K562 (cell line): ENCODE results near the gene PRR15L. TPM values are rescaled to one million over a fixed set of nuclear protein-coding genes. Genes with fewer than 3 reads are reported as not detected.

ENCODE experiments used
- CBFA2T2 ChIP-seq: fragments of 450-650 bp; conservative IDR thresholded peaks from 2 replicates; pipeline ENCODE4 v1.6.1; 2017; ENCODE audit warnings: mild to moderate bottlenecking
- CHD2 ChIP-seq: IDR thresholded peaks from 2 replicates; pipeline ENCODE4 v1.6.1; 2011; ENCODE audit warnings: low read depth, low read length
- DMBX1 ChIP-seq: fragments of 250-450 bp; sonication (Bioruptor Pico); IDR thresholded peaks from 2 replicates; pipeline ENCODE4 v1.8.0; 2022; ENCODE audit warnings: inconsistent platforms, mild to moderate bottlenecking, moderate library complexity, borderline replicate concordance
- HEY1 ChIP-seq: fragments of 250-450 bp; sonication (Bioruptor Pico); IDR thresholded peaks from 2 replicates; pipeline ENCODE4 v1.5.0; 2020; ENCODE audit warnings: mild to moderate bottlenecking, moderate library complexity, borderline replicate concordance
- HOXB6 ChIP-seq: fragments of 250-450 bp; sonication (Bioruptor Pico); IDR thresholded peaks from 2 replicates; pipeline ENCODE4 v1.5.1; 2022; ENCODE audit warnings: mild to moderate bottlenecking, borderline replicate concordance
- MAFF ChIP-seq: IDR thresholded peaks from 2 replicates; pipeline ENCODE4 v1.6.1; 2012; ENCODE audit warnings: low read length, improper control_type of control experiment
- MCM2 ChIP-seq: fragments of 450-650 bp; IDR thresholded peaks from 2 replicates; pipeline ENCODE4 v1.6.1; 2017; ENCODE audit warnings: low read depth, mild to moderate bottlenecking
- MEIS2 ChIP-seq: fragments of 450-650 bp; IDR thresholded peaks from 2 replicates; pipeline ENCODE4 v1.6.1; 2014; ENCODE audit warnings: mild to moderate bottlenecking; ENCODE audit not compliant: partially characterized antibody
- MIER1 ChIP-seq: fragments of 450-650 bp; IDR thresholded peaks from 2 replicates; pipeline ENCODE4 v1.6.1; 2016; ENCODE audit warnings: antibody characterized with exemption, mild to moderate bottlenecking, low read depth
- NCOA2 ChIP-seq, 2 experiments: fragments of 450-650 bp; IDR thresholded peaks; 2 replicates each; pipeline ENCODE4 v1.6.1; 2018; ENCODE audit warnings: mild to moderate bottlenecking in 2 of 2, moderate library complexity in 1 of 2; ENCODE audit not compliant: partially characterized antibody in 2 of 2
- NFIX ChIP-seq: fragments of 250-450 bp; sonication (Bioruptor Pico); IDR thresholded peaks from 2 replicates; pipeline ENCODE4 v1.4.0; 2020; ENCODE audit warnings: low read depth, mild to moderate bottlenecking, moderate library complexity
- POLR2H ChIP-seq: IDR thresholded peaks from 2 replicates; pipeline ENCODE4 v1.6.1; 2016; ENCODE audit warnings: missing genetic modification characterization, low read depth, mild to moderate bottlenecking, control low read depth, missing compliant biosample characterization, moderate library complexity
- RAD51 ChIP-seq: fragments of 450-650 bp; IDR thresholded peaks from 2 replicates; pipeline ENCODE4 v1.7.1; 2016; ENCODE audit warnings: low read depth, mild to moderate bottlenecking, borderline replicate concordance
- SREBF1 ChIP-seq: fragments of 150-350 bp; IDR thresholded peaks from 2 replicates; pipeline ENCODE4 v1.6.1; 2014; ENCODE audit warnings: antibody characterized with exemption, low read depth, low read length, borderline replicate concordance
- TAF1 ChIP-seq: IDR thresholded peaks from 2 replicates; pipeline ENCODE4 v1.6.1; 2011; ENCODE audit warnings: mild to moderate bottlenecking, low read length, moderate library complexity; ENCODE audit not compliant: insufficient read depth, control insufficient read depth, severe bottlenecking; ENCODE audit errors: extremely low read depth
- TEAD2 ChIP-seq: fragments of 450-650 bp; IDR thresholded peaks from 2 replicates; pipeline ENCODE4 v1.6.1; 2016; ENCODE audit warnings: missing genetic modification characterization, control low read depth, missing compliant biosample characterization
- ZNF140 ChIP-seq: fragments of 250-450 bp; sonication (Bioruptor Pico); IDR thresholded peaks from 2 replicates; pipeline ENCODE4 v1.8.0; 2021; ENCODE audit warnings: moderate library complexity, mild to moderate bottlenecking, inconsistent platforms
- polyA plus RNA-seq, 8 experiments: library from polyadenylated mRNA; depleted of rRNA in 4 of 8; stranded (reverse) in 5 of 8; unstranded in 3 of 8; fragments of >200 nt; fragmentation: Nextera tagmentation in 2 of 8; fragmentation: Illumina TruSeq in 1 of 8; extraction: Ambion mirVana in 2 of 8; extraction: Trizol in 1 of 8; gene quantifications; 2 replicates each; pipeline versions ENCODE4 v1.2.1 to v1.2.3, GENCODE V29; 2011 to 2014; ENCODE audit warnings: inconsistent platforms in 1 of 8, missing spikeins in 1 of 8
- total RNA-seq, 7 experiments: library from RNA; depleted of rRNA in 6 of 7; stranded (reverse); fragments of >200 nt in 6 of 7; fragmentation: Illumina TruSeq in 2 of 7; extraction: Trizol in 2 of 7; gene quantifications; 2 replicates each; pipeline versions ENCODE4 v1.2.1 to v1.2.3, GENCODE V29; 2011 to 2021; ENCODE audit warnings: low replicate concordance in 1 of 7
- TF ChIP-seq, protein P1 (sequence below): IDR thresholded peaks from 2 replicates; pipeline ENCODE4 v1.6.1; 2011; ENCODE audit not compliant: insufficient read length; ENCODE audit errors: extremely low read depth
- TF ChIP-seq, protein P2 (sequence below): fragments of 250-450 bp; sonication (Bioruptor Pico); IDR thresholded peaks from 2 replicates; pipeline ENCODE4 v1.8.0; 2021; ENCODE audit warnings: moderate library complexity, mild to moderate bottlenecking, inconsistent platforms
- TF ChIP-seq, protein P3 (sequence below): conservative IDR thresholded peaks from 2 replicates; pipeline ENCODE4 v1.6.1; 2011; ENCODE audit warnings: low read depth, mild to moderate bottlenecking, low read length; ENCODE audit not compliant: control insufficient read depth
- TF ChIP-seq, protein P4 (sequence below): fragments of 250-450 bp; sonication (Bioruptor Pico); IDR thresholded peaks from 2 replicates; pipeline ENCODE4 v1.4.0; 2020; ENCODE audit warnings: mild to moderate bottlenecking, moderate library complexity, borderline replicate concordance

PRR15L gene
- total and polyA plus RNA-seq, 9 of the 15 experiments (the other 6 are each of a cell fraction or from before 2014, with no cell fraction given): 0.03 TPM; not detected in 8

DNA sequence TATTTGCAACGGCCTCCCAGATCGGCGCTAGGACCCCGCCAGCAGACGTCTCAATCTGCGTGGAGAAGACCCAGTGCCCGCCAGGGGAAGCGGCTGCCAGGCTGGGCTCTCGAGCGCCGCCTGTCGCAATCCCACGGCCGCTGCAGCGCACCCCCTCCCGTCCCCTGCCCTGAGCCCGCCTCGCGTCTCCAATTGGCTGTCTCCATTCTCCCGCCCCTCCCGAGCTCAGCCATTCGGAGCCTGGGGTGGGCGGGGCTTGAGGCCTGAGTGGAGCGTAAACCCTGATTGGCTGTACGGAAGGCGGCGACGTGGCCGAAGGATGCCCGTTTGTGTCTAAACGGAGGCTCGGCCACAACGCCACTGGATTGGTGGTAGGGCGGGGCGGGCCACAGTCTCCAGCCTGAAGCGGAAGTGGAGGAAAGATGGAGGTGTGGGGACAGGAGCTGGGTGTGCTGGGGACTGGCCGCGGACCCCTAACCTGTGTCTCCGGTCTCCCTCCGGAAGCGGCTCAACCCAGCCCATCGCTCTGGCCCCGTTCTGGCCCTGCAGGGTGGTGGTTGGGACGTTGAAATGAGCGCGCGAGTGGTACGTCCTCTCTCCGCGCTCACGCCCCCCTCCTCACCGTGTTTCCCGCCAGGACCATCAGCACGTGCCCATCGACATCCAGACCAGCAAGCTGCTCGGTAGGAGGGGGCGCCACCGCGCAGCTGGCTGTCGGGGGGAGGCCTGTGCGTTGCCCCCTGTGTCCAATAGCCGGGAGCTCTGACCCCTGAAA, 13.2 kb upstream of the PRR15L start, which contains the start of gene CDK5RAP3 (continued):
- TF ChIP-seq MEIS2 (peak; percentile 54), MIER1 (no peak), MAFF (no peak), CHD2 (peak; percentile 60), RAD51 (peak; percentile 26; the same call in 1 of the 2 replicates), NCOA2 (IDR thresholded peaks at IDR 0.05; ENCODE audit: partially characterized antibody in 2 of 2) (no peak), MCM2 (no peak), POLR2H (tag) (peak; percentile 39; the same call in 1 of the 2 replicates), TEAD2 (no peak), SREBF1 (no peak), ZNF140 (CRISPR knock-in tag) (no peak), CBFA2T2 (no peak), NFIX (CRISPR knock-in tag) (no peak), TAF1 (peak; percentile 65), DMBX1 (CRISPR knock-in tag) (0 out of 2 replicates have a peak, but pooled peaks have one; percentile 52), HOXB6 (CRISPR knock-in tag) (no peak), HEY1 (no peak)
- TF ChIP-seq, protein P1, sequence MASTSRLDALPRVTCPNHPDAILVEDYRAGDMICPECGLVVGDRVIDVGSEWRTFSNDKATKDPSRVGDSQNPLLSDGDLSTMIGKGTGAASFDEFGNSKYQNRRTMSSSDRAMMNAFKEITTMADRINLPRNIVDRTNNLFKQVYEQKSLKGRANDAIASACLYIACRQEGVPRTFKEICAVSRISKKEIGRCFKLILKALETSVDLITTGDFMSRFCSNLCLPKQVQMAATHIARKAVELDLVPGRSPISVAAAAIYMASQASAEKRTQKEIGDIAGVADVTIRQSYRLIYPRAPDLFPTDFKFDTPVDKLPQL: no peak
- TF ChIP-seq, protein P2, sequence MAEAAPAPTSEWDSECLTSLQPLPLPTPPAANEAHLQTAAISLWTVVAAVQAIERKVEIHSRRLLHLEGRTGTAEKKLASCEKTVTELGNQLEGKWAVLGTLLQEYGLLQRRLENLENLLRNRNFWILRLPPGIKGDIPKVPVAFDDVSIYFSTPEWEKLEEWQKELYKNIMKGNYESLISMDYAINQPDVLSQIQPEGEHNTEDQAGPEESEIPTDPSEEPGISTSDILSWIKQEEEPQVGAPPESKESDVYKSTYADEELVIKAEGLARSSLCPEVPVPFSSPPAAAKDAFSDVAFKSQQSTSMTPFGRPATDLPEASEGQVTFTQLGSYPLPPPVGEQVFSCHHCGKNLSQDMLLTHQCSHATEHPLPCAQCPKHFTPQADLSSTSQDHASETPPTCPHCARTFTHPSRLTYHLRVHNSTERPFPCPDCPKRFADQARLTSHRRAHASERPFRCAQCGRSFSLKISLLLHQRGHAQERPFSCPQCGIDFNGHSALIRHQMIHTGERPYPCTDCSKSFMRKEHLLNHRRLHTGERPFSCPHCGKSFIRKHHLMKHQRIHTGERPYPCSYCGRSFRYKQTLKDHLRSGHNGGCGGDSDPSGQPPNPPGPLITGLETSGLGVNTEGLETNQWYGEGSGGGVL (CRISPR knock-in tag): no peak
- TF ChIP-seq, protein P3, sequence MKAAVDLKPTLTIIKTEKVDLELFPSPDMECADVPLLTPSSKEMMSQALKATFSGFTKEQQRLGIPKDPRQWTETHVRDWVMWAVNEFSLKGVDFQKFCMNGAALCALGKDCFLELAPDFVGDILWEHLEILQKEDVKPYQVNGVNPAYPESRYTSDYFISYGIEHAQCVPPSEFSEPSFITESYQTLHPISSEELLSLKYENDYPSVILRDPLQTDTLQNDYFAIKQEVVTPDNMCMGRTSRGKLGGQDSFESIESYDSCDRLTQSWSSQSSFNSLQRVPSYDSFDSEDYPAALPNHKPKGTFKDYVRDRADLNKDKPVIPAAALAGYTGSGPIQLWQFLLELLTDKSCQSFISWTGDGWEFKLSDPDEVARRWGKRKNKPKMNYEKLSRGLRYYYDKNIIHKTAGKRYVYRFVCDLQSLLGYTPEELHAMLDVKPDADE: 0 out of 2 replicates have a peak, but pooled peaks have one; percentile 21
- TF ChIP-seq, protein P4, sequence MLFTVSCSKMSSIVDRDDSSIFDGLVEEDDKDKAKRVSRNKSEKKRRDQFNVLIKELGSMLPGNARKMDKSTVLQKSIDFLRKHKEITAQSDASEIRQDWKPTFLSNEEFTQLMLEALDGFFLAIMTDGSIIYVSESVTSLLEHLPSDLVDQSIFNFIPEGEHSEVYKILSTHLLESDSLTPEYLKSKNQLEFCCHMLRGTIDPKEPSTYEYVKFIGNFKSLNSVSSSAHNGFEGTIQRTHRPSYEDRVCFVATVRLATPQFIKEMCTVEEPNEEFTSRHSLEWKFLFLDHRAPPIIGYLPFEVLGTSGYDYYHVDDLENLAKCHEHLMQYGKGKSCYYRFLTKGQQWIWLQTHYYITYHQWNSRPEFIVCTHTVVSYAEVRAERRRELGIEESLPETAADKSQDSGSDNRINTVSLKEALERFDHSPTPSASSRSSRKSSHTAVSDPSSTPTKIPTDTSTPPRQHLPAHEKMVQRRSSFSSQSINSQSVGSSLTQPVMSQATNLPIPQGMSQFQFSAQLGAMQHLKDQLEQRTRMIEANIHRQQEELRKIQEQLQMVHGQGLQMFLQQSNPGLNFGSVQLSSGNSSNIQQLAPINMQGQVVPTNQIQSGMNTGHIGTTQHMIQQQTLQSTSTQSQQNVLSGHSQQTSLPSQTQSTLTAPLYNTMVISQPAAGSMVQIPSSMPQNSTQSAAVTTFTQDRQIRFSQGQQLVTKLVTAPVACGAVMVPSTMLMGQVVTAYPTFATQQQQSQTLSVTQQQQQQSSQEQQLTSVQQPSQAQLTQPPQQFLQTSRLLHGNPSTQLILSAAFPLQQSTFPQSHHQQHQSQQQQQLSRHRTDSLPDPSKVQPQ (CRISPR knock-in tag): no peak
